HepG2 (cell line): ENCODE results near the gene AP2B1. TPM values are rescaled to one million over a fixed set of nuclear protein-coding genes. Genes with fewer than 3 reads are reported as not detected.

Experiments used
- FLYWCH1 ChIP-seq: sonication (generic); formaldehyde crosslinking; IDR thresholded peaks from 2 replicates; pipeline ENCODE4 v1.8.1; 2023; ENCODE audit warnings: mild to moderate bottlenecking, missing genetic modification reagents
- FOXA3 ChIP-seq: IDR thresholded peaks from 2 replicates; pipeline ENCODE4 v1.6.1; 2016; ENCODE audit warnings: missing genetic modification reagents, missing compliant biosample characterization
- HDAC6 ChIP-seq: fragments of 200-600 bp; sonication (generic); IDR thresholded peaks from 2 replicates; pipeline ENCODE4 v1.7.0; 2017; ENCODE audit warnings: mild to moderate bottlenecking, antibody characterized with exemption, low read length, low read depth
- HMG20B ChIP-seq: conservative IDR thresholded peaks from 2 replicates; pipeline ENCODE4 v1.6.1; 2016; ENCODE audit warnings: missing genetic modification reagents, missing compliant biosample characterization
- HNRNPK ChIP-seq: fragments of 200-400 bp; formaldehyde crosslinking; IDR thresholded peaks from 2 replicates; pipeline ENCODE4 v1.6.1; 2018; ENCODE audit warnings: low read length, low read depth, moderate library complexity, mild to moderate bottlenecking; ENCODE audit not compliant: poor library complexity, severe bottlenecking
- HOXD1 ChIP-seq: sonication (generic); formaldehyde crosslinking; IDR thresholded peaks from 2 replicates; pipeline ENCODE4 v1.5.0; 2020; ENCODE audit warnings: missing genetic modification reagents
- JARID2 ChIP-seq: sonication (generic); formaldehyde crosslinking; IDR thresholded peaks from 2 replicates; pipeline ENCODE4 v1.8.1; 2023; ENCODE audit warnings: missing genetic modification reagents, inconsistent platforms; ENCODE audit not compliant: insufficient replicate concordance
- MATR3 ChIP-seq: sonication (generic); formaldehyde crosslinking; IDR thresholded peaks from 2 replicates; pipeline ENCODE4 v1.4.0; 2020; ENCODE audit warnings: missing genetic modification reagents
- MYNN ChIP-seq: sonication (generic); formaldehyde crosslinking; IDR thresholded peaks from 2 replicates; pipeline ENCODE4 v1.4.0; 2020; ENCODE audit warnings: mild to moderate bottlenecking, low read depth, missing genetic modification reagents
- NFE2L1 ChIP-seq: sonication (generic); formaldehyde crosslinking; IDR thresholded peaks from 2 replicates; pipeline ENCODE4 v1.4.0; 2020; ENCODE audit warnings: missing genetic modification reagents, mild to moderate bottlenecking, borderline replicate concordance
- SALL1 ChIP-seq: sonication (generic); formaldehyde crosslinking; IDR thresholded peaks from 2 replicates; pipeline ENCODE4 v1.8.0; 2022; ENCODE audit warnings: mild to moderate bottlenecking, missing genetic modification reagents
- SYNCRIP ChIP-seq: fragments of 200-400 bp; formaldehyde crosslinking; IDR thresholded peaks from 2 replicates; pipeline ENCODE4 v1.6.1; 2018; ENCODE audit warnings: mild to moderate bottlenecking, low read depth, low read length; ENCODE audit not compliant: insufficient read depth
- ZNF468 ChIP-seq: sonication (generic); formaldehyde crosslinking; IDR thresholded peaks from 2 replicates; pipeline ENCODE4 v1.8.0; 2022; ENCODE audit warnings: mild to moderate bottlenecking, moderate library complexity, missing genetic modification reagents
- ZNF510 ChIP-seq: sonication (generic); formaldehyde crosslinking; IDR thresholded peaks from 2 replicates; pipeline ENCODE4 v1.4.0; 2020; ENCODE audit warnings: low read depth, mild to moderate bottlenecking, missing genetic modification reagents
- ZNF652 ChIP-seq: IDR thresholded peaks from 2 replicates; pipeline ENCODE4 v1.6.1; 2016; ENCODE audit warnings: low read depth, borderline replicate concordance
- ZNF891 ChIP-seq: sonication (generic); formaldehyde crosslinking; IDR thresholded peaks from 2 replicates; pipeline ENCODE4 v1.5.0; 2020; ENCODE audit warnings: mild to moderate bottlenecking, missing genetic modification reagents
- ZSCAN30 ChIP-seq: sonication (generic); formaldehyde crosslinking; IDR thresholded peaks from 2 replicates; pipeline ENCODE4 v1.5.0; 2020; ENCODE audit warnings: mild to moderate bottlenecking, missing genetic modification reagents
- polyA plus RNA-seq, 8 experiments: library from polyadenylated mRNA; depleted of rRNA in 3 of 8; stranded (reverse) in 7 of 8; unstranded in 1 of 8; fragments of >200 nt; fragmentation: Illumina TruSeq in 4 of 8; extraction: Trizol in 4 of 8; gene quantifications; 2 replicates each; pipeline versions ENCODE4 v1.2.1 to v1.2.3, GENCODE V29; 2011 to 2016; ENCODE audit warnings: low read depth in 4 of 8, missing spikeins in 1 of 8, mixed read lengths in 1 of 8; ENCODE audit not compliant: insufficient read depth in 1 of 8
- total RNA-seq, 5 experiments: library from RNA; depleted of rRNA; stranded (reverse); fragments of >200 nt; fragmentation: Illumina TruSeq; extraction: Trizol; gene quantifications; 2 replicates each; pipeline ENCODE4 v1.2.3, GENCODE V29; 2016; ENCODE audit warnings: low read depth in 1 of 5
- TF ChIP-seq, protein P1 (sequence below): sonication (generic); formaldehyde crosslinking; conservative IDR thresholded peaks from 2 replicates; pipeline ENCODE4 v1.5.0; 2020; ENCODE audit warnings: missing genetic modification reagents
- TF ChIP-seq, protein P2 (sequence below): sonication (generic); formaldehyde crosslinking; IDR thresholded peaks from 2 replicates; pipeline ENCODE4 v1.5.0; 2020; ENCODE audit warnings: missing genetic modification reagents
- TF ChIP-seq, protein P3 (sequence below): sonication (generic); formaldehyde crosslinking; IDR thresholded peaks from 2 replicates; pipeline ENCODE4 v1.5.0; 2020; ENCODE audit warnings: mild to moderate bottlenecking, missing genetic modification reagents
- TF ChIP-seq, protein P4 (sequence below): sonication (generic); formaldehyde crosslinking; IDR thresholded peaks from 2 replicates; pipeline ENCODE4 v1.4.0; 2020; ENCODE audit warnings: mild to moderate bottlenecking, low read depth, missing genetic modification reagents
- TF ChIP-seq, protein P5 (sequence below): sonication (generic); formaldehyde crosslinking; IDR thresholded peaks from 2 replicates; pipeline ENCODE4 v1.4.0; 2020; ENCODE audit warnings: missing genetic modification reagents

The AP2B1 gene
- total and polyA plus RNA-seq, 2 of the 13 experiments (the other 11 are each of a cell fraction or from before 2014, with no cell fraction given): 23.8 to 71.3 TPM

DNA sequence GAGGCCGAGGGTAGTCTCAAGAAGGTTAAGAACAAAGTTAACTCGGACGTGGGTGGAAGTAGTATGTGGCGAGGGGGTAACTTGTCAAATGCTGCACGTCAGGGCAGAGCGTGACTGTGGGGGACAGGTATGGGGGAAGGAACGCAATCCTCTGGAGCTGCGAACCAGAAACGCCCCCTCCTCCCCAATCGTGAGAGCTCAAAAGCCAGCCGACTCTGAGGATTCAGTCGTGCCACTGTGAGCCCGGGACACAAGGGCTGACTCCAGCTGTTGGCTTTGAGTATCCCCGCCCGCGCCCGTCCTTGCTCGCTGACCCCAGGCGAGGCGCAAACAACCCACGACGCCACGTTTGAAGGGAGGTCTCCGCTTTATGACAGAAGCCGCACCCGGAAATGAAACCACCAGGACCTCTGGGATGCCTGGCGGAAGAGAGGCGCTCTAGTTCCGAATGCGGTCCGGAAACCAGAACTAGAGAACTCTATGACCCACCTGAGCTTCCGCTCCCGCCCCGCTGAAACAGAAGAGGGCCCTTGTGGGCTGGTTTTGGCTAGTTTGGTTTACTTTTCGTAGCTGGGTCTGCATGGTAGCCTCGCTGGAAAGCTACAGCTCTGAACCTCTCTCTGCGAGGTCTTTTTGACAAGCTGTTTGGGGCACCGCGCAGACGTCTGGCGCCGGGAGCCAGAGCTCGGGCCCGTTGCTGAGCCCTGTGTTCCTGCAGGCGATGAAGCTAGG, 8.8 kb upstream of the AP2B1 start, which contains the start of gene PEX12 (continued):
- TF ChIP-seq, protein P1, sequence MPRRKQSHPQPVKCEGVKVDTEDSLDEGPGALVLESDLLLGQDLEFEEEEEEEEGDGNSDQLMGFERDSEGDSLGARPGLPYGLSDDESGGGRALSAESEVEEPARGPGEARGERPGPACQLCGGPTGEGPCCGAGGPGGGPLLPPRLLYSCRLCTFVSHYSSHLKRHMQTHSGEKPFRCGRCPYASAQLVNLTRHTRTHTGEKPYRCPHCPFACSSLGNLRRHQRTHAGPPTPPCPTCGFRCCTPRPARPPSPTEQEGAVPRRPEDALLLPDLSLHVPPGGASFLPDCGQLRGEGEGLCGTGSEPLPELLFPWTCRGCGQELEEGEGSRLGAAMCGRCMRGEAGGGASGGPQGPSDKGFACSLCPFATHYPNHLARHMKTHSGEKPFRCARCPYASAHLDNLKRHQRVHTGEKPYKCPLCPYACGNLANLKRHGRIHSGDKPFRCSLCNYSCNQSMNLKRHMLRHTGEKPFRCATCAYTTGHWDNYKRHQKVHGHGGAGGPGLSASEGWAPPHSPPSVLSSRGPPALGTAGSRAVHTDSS (CRISPR knock-in tag): no peak
- TF ChIP-seq HNRNPK (no peak), HDAC6 (no peak), ZNF891 (CRISPR knock-in tag) (peak; percentile 88), MYNN (CRISPR knock-in tag) (peak; percentile 69; the same call in 1 of the 2 replicates), HMG20B (CRISPR knock-in tag) (peak; percentile 58; the same call in 1 of the 2 replicates), NFE2L1 (CRISPR knock-in tag) (no peak), SYNCRIP (no peak), ZNF510 (peak; percentile 71), ZSCAN30 (CRISPR knock-in tag) (no peak), SALL1 (CRISPR knock-in tag) (peak; percentile 84), MATR3 (no peak), ZNF652 (CRISPR knock-in tag) (no peak), JARID2 (CRISPR knock-in tag) (no peak), FLYWCH1 (CRISPR knock-in tag) (no peak), FOXA3 (peak; percentile 46), ZNF468 (no peak), HOXD1 (CRISPR knock-in tag) (0 out of 2 replicates have a peak, but pooled peaks have one; percentile 23)
- TF ChIP-seq, protein P2, sequence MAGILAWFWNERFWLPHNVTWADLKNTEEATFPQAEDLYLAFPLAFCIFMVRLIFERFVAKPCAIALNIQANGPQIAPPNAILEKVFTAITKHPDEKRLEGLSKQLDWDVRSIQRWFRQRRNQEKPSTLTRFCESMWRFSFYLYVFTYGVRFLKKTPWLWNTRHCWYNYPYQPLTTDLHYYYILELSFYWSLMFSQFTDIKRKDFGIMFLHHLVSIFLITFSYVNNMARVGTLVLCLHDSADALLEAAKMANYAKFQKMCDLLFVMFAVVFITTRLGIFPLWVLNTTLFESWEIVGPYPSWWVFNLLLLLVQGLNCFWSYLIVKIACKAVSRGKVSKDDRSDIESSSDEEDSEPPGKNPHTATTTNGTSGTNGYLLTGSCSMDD: no peak
- TF ChIP-seq, protein P3, sequence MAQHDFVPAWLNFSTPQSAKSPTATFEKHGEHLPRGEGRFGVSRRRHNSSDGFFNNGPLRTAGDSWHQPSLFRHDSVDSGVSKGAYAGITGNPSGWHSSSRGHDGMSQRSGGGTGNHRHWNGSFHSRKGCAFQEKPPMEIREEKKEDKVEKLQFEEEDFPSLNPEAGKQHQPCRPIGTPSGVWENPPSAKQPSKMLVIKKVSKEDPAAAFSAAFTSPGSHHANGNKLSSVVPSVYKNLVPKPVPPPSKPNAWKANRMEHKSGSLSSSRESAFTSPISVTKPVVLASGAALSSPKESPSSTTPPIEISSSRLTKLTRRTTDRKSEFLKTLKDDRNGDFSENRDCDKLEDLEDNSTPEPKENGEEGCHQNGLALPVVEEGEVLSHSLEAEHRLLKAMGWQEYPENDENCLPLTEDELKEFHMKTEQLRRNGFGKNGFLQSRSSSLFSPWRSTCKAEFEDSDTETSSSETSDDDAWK (CRISPR knock-in tag): no peak
- TF ChIP-seq, protein P4, sequence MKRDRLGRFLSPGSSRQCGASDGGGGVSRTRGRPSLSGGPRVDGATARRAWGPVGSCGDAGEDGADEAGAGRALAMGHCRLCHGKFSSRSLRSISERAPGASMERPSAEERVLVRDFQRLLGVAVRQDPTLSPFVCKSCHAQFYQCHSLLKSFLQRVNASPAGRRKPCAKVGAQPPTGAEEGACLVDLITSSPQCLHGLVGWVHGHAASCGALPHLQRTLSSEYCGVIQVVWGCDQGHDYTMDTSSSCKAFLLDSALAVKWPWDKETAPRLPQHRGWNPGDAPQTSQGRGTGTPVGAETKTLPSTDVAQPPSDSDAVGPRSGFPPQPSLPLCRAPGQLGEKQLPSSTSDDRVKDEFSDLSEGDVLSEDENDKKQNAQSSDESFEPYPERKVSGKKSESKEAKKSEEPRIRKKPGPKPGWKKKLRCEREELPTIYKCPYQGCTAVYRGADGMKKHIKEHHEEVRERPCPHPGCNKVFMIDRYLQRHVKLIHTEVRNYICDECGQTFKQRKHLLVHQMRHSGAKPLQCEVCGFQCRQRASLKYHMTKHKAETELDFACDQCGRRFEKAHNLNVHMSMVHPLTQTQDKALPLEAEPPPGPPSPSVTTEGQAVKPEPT (CRISPR knock-in tag): no peak
- TF ChIP-seq, protein P5, sequence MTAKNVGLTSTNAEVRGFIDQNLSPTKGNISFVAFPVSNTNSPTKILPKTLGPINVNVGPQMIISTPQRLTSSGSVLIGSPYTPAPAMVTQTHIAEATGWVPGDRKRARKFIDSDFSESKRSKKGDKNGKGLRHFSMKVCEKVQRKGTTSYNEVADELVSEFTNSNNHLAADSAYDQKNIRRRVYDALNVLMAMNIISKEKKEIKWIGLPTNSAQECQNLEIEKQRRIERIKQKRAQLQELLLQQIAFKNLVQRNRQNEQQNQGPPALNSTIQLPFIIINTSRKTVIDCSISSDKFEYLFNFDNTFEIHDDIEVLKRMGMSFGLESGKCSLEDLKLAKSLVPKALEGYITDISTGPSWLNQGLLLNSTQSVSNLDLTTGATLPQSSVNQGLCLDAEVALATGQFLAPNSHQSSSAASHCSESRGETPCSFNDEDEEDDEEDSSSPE (CRISPR knock-in tag): peak; percentile 63
